Heart right ventricle (tissue), 16 donors: ENCODE results near the gene DOCK1. TPM values are rescaled to one million over a fixed set of nuclear protein-coding genes. Genes with fewer than 3 reads are reported as not detected.

Source experiments
- ATAC-seq, 8 donors: fragments of 200-7000 bp; cut with Tn5 transposase; one replicate each; pipeline ENCODE4 v1.9.1; 2020; ENCODE audit warnings: mild to moderate bottlenecking in 8 of 8, moderate library complexity in 8 of 8, moderate number of reproducible peaks in 1 of 8
- DNase-seq, 2 donors: peaks; one replicate each; pipeline ENCODE4 v3.0.0-alpha.2; 2020
- H3K27ac ChIP-seq, 10 donors: fragments of 200-600 bp; sonication (generic) in 2 of 10; one replicate each; pipeline versions ENCODE4 v1.5.0 to v1.8.0; 2020 to 2022; ENCODE audit warnings: mild to moderate bottlenecking in 3 of 10
- H3K27me3 ChIP-seq, 7 donors: fragments of 200-600 bp; one replicate each; pipeline ENCODE4 v1.8.0; 2021 to 2022; ENCODE audit warnings: mild to moderate bottlenecking in 2 of 7
- H3K36me3 ChIP-seq, 9 donors: fragments of 200-600 bp; sonication (generic) in 1 of 9; one replicate each; pipeline versions ENCODE4 v1.5.0 to v1.8.0; 2020 to 2022; ENCODE audit warnings: mild to moderate bottlenecking in 2 of 9
- H3K4me1 ChIP-seq, 9 donors: fragments of 200-600 bp; sonication (generic) in 1 of 9; one replicate each; pipeline versions ENCODE4 v1.5.0 to v1.8.0; 2020 to 2022; ENCODE audit warnings: mild to moderate bottlenecking in 4 of 9
- H3K4me3 ChIP-seq, 10 donors: fragments of 200-600 bp; sonication (generic) in 2 of 10; one replicate each; pipeline versions ENCODE4 v1.5.0 to v1.8.0; 2020 to 2022; ENCODE audit warnings: mild to moderate bottlenecking in 7 of 10, moderate library complexity in 2 of 10
- H3K9me3 ChIP-seq, 11 donors: fragments of 200-600 bp in 10 of 11; sonication (generic) in 2 of 11; one replicate each; pipeline versions ENCODE4 v1.5.0 to v1.8.0; 2013 to 2022; ENCODE audit warnings: mild to moderate bottlenecking in 2 of 11, control low read depth in 1 of 11, moderate library complexity in 1 of 11
- WGBS, 2 donors: extraction: QIAGEN DNeasy Blood & Tissue Kit; methylation state at CpG; one replicate each; pipeline ENCODE4 v1.1.7; 2013; ENCODE audit warnings: inconsistent platforms in 1 of 2; 5-methylcytosine and 5-hydroxymethylcytosine counted together
- intact Hi-C, 10 donors: fragments of 100-400 bp; cut with DNase I; formaldehyde crosslinking; loops; one replicate each; pipeline versions ENCODE4 v1.11.1 to v1.14.2; 2022
- polyA plus RNA-seq, 2 donors: library from polyadenylated mRNA; stranded (reverse); fragments of 200-250 nt; gene quantifications; one replicate each; pipeline ENCODE4 v1.2.3, GENCODE V29; 2013
- total RNA-seq, 10 donors: library from RNA; stranded (reverse); fragmentation: NEBNext Ultra II Directional in 3 of 10; extraction: Animal tissue kit (Norgen Biotek cat#: 25700) in 3 of 10; gene quantifications; one replicate each; pipeline versions ENCODE4 v1.2.1 to v1.2.4, GENCODE V29; 2021 to 2023
- TF ChIP-seq, protein P1 (sequence below), 9 donors: fragments of 200-600 bp; sonication (generic) in 2 of 9; IDR thresholded peaks; one replicate each; pipeline versions ENCODE4 v1.5.0 to v1.8.0; 2021 to 2022; ENCODE audit warnings: antibody characterized with exemption in 9 of 9, mild to moderate bottlenecking in 5 of 9, moderate library complexity in 1 of 9
- donor health status: Arrhythmogenic right ventricular cardiomyopathy.
- donor health status: ischemic (EF 13 %, LVEDD 7.1; RV severe dilation, severe dysfunction).
- donor health status: healthy with polysubstance abuse.
- donor health status: DM: no; HTN: yes; CAD: no.
- donor health status: DM: no; HTN: no; CAD: no.
- donor health status: ischemic (EF 25% LVEDD 6.9; RV normal size, moderate dysfunction).
- donor health status: ischemic (EF 25% LVEDD 5.7; RV mildly dilated, moderate dysfunction).
- donor health status: healthy.
- donor health status: DM: yes; HTN: yes; CAD: no.
- donor health status: Ischemic cardiomyopathy.
- donor health status: ischemic (EF 35%, LVEDD 5.7; RV mildly dilated, moderate dysfunction).
- donor health status: nonischemic (EF 11% LVEDD 7.7; RV severe dilation, severe dysfunction).
- donor health status: DM: yes; HTN: yes; CAD: no.
- donor health status: PGD.
- donor health status: ischemic (EF 29% LVEDD 5.4; RV normal size, mild dysfunction).
- donor health status: nonischemic (EF 23%, LVEDD 6.1; RV moderate dilation, normal function).

The DOCK1 gene
- total and polyA plus RNA-seq, 12 donors = 7.8 to 26.7 (median 19.8) TPM

DNA sequence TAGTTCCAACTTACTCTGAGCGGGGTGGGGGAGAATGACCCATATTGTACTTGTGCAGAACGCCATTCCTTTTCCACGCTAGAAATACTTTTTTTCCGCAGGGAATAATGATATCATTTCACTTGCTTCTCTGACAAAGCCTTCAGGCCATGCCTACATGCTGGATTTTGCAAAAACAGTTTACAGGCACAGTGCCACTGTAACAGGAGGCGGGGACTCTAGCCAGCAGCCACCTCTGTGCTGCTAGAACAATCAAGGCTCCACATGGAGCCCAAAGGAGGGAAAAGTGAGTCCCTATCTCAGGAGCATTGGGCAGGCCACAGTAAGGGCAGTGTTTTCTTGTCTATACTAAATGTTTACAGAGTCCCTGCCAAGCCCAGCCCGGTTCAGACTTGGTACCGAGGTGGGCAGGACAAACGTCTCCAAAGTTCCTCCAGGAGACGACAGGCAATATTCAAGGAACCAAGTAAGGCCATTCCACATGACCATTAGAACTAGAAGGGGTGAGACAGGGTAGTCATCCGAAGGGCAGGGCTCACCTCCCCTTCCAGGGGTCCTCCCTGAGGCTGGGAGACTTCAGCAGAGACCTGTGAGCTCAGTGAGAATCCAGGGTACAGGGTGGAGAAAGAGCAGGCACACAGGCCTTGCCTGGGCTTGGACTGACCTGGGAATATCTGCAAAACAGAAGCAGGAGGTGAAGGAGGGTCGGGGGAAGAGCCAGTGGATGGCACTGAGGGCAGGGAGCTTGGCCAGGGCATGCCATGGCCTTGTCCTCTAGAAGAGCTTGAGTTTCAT is 553.0 kb downstream of the DOCK1 start:
- Histone ChIP-seq H3K36me3 (peaks cover 0 to 15% (median 0%) of the 10 kb centered on the region in 9 donors), H3K9me3 (peaks cover 0 to 28% (median 0%) of the 10 kb centered on the region in 11 donors), H3K27ac (no peak overlapping the region), H3K4me1 (peaks cover 0 to 4% (median 0%) of the 10 kb centered on the region in 9 donors), H3K4me3 (no peak overlapping the region), H3K27me3 (peaks cover 0 to 2% (median 0%) of the 10 kb centered on the region in 7 donors)
- TF ChIP-seq, protein P1, sequence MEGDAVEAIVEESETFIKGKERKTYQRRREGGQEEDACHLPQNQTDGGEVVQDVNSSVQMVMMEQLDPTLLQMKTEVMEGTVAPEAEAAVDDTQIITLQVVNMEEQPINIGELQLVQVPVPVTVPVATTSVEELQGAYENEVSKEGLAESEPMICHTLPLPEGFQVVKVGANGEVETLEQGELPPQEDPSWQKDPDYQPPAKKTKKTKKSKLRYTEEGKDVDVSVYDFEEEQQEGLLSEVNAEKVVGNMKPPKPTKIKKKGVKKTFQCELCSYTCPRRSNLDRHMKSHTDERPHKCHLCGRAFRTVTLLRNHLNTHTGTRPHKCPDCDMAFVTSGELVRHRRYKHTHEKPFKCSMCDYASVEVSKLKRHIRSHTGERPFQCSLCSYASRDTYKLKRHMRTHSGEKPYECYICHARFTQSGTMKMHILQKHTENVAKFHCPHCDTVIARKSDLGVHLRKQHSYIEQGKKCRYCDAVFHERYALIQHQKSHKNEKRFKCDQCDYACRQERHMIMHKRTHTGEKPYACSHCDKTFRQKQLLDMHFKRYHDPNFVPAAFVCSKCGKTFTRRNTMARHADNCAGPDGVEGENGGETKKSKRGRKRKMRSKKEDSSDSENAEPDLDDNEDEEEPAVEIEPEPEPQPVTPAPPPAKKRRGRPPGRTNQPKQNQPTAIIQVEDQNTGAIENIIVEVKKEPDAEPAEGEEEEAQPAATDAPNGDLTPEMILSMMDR (IDR thresholded peaks at IDR 0.05) = no peak
- ATAC-seq (no peak), DNase-seq (no peak)
- WGBS, 2 donors = 86 to 93% methylated on average over 11 of the region's 11 CpGs
- intact Hi-C loops = no loop called here

DNA sequence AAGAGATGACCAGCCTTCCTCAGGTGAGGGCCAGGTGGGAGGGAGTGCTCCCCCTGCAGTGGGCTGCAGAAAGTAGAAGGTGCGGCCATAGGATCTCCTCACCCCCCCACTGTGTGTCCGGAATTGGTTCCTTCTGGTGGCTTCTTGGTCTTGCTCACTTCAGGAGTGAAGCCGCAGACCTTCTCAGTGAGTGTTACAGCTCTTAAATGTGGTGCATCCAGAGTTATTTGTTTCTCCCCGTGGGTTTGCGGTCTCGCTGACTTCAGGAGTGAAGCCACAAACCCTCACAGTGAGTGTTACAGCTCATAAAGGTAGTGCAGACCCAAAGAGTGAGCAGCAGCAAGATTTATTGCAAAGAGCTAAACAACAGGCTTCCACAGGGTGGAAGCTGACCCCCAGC is 553.6 kb downstream of the DOCK1 start:
- TF ChIP-seq, protein P1 (IDR thresholded peaks at IDR 0.05) = no peak
- no peak overlapping the region for H3K4me3 ChIP-seq
- peaks cover 0 to 13% (median 0%) of the 10 kb centered on the region in 9 donors for H3K36me3 ChIP-seq
- DNase-seq = no peak
- intact Hi-C loops = no loop called here
- H3K27ac ChIP-seq = no peak overlapping the region
- peaks cover 0 to 7% (median 0%) of the 10 kb centered on the region in 9 donors for H3K4me1 ChIP-seq
- peaks cover 0 to 6% (median 0%) of the 10 kb centered on the region in 7 donors for H3K27me3 ChIP-seq
- H3K9me3 ChIP-seq = peaks cover 0 to 28% (median 0%) of the 10 kb centered on the region in 11 donors
- WGBS, 2 donors = 82 to 95% methylated on average over 6 of the region's 6 CpGs
- ATAC-seq = no peak

DNA sequence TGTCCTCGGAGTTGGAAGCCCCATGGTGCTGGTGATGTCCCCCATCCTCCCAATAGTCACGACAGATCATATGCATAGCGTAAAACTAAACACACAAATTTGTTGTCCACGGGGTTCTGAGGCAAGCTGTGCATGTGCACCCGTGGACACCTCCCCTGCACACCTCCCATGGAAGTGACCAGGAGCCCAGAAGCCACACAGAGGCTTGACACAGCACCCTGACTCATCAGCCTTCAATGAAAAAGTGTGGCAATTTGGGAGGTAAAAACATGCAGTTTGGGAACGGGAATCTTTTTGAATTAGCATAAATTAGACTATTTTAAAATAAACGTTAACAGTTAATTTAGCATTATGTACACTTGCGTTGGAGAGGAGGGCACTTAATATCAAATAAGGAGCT is 554.7 kb downstream of the DOCK1 start:
- peaks cover 0 to 7% (median 0%) of the 10 kb centered on the region in 9 donors for H3K36me3 ChIP-seq
- WGBS, 2 donors = 66 to 93% methylated on average over 8 of the region's 8 CpGs
- intact Hi-C loops = no loop called here
- H3K27ac ChIP-seq = no peak overlapping the region
- DNase-seq (no peak), ATAC-seq (no peak)
- no peak overlapping the region for H3K4me3 ChIP-seq
- TF ChIP-seq, protein P1 (IDR thresholded peaks at IDR 0.05) = no peak
- H3K4me1 ChIP-seq = peaks cover 0 to 7% (median 0%) of the 10 kb centered on the region in 9 donors
- peaks cover 0 to 28% (median 0%) of the 10 kb centered on the region in 11 donors for H3K9me3 ChIP-seq
- H3K27me3 ChIP-seq = peaks cover 0 to 6% (median 0%) of the 10 kb centered on the region in 7 donors

DNA sequence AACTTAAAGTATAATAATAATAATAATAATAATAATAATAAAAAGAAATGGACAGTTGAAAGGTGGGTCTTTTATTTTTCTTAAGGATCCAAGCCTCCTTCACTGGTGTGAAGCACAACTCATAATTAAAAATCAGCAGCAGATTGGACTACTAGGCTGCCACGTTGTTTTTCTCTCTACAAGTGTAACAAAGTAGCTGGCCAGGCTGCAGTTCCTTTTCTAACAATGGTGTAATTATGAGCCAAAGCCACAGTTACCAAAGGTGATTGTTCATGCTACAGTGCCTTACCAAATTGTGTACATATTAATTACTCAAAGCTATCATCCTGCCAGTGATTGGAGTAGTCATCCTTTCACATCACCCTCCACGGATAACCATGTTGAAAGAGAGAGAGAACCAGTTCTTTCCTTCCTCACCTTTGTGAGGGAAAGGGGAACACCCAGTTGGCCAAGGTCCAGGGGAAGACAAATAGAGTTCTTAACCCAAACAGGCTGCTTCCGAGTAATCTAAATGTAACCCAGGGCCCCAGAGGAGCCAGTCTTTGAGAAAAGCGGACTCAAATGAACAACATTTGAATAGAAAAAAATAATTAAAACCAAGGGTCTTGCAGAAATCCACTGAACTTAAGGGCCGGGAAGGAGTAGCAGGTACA is 557.5 kb downstream of the DOCK1 start:
- no peak overlapping the region for H3K27ac ChIP-seq
- TF ChIP-seq, protein P1 (IDR thresholded peaks at IDR 0.05) = no peak
- DNase-seq (no peak), ATAC-seq (peak in 1 of 8 donors; percentile 56)
- intact Hi-C loops = no loop called here
- no peak overlapping the region for H3K4me3 ChIP-seq
- peaks cover 0 to 28% (median 0%) of the 10 kb centered on the region in 11 donors for H3K9me3 ChIP-seq
- H3K36me3 ChIP-seq = no peaks in the 10 kb centered on the region
- peaks cover 0 to 6% (median 0%) of the 10 kb centered on the region in 7 donors for H3K27me3 ChIP-seq
- peaks cover 0 to 7% (median 0%) of the 10 kb centered on the region in 9 donors for H3K4me1 ChIP-seq
- WGBS, 2 donors = 61 to 68% methylated on average over 5 of the region's 5 CpGs
